Smooth muscle cell of bladder (primary cell): ENCODE results near the gene CPM. TPM values are rescaled to one million over a fixed set of nuclear protein-coding genes. Genes with fewer than 3 reads are reported as not detected.

Experiments
- total RNA-seq: library from RNA; depleted of rRNA; stranded (reverse); fragments of >200 nt; gene quantifications from 2 replicates; pipeline ENCODE4 v1.2.3, GENCODE V29; 2014

CPM gene
- 3.0 and 7.3 TPM in 2 replicates for total RNA-seq

GRCh38 chr12:68932961-68933893, at the start of gene CPM:
Gene CPM (minus strand): TSS chr12:68933171. CDS start chr12:68932837, 334 bp downstream.

DNA sequence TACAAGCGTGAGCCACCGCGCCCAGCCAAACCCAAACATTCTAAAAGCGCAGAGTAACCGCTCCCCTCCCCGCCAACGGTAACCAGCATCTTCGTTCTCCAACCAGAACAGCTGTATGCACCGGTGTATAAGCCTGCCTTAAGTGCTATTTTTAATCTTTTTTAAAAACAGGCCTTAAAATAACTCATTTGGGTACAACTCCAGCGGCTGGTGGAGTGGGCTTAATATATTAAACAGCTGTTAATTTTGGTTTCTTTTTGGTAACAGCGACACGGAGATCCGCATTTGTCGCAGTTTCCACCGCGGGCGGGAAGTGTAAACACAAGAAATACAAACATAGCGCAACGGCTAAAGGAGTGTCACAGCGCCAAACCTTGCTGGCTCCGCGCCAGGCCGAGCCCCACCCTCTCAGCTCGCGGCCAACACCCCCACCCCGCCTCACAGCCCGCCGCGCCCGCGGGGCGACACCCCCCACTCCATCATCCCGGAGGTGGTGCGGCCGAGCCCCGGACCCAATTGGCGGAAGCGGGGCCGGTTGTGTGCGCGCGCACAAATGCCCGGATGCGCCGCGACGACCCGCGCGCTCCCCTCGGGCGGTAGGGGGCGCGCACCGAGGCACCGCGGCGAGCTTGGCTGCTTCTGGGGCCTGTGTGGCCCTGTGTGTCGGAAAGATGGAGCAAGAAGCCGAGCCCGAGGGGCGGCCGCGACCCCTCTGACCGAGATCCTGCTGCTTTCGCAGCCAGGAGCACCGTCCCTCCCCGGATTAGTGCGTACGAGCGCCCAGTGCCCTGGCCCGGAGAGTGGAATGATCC, 125.2 kb downstream of the CPM start, which contains the start of gene MDM2:
Gene MDM2, plus strand, starts transcription at position 602 of the 812 bp plus-strand sequence. CDS start 301 bp downstream, outside the sequence.

Other genes with a start within 250 kb of the CPM start
- gene NUP107, start 246.2 kb downstream of the CPM start, total RNA-seq: 21.3 and 26.3 TPM in 2 replicates
- 2.6 and 3.1 TPM in 2 replicates for gene SLC35E3, start 187.0 kb downstream of the CPM start, total RNA-seq
- gene MDM2, start 125.0 kb downstream of the CPM start, total RNA-seq: 136 and 228 TPM in 2 replicates